Activated CD4-positive, alpha-beta memory T cell treated with anti-CD3 and anti-CD28 coated beads for 36 hours (primary cell): ENCODE measurements around the gene STX1B. TPM values are rescaled to one million over a fixed set of nuclear protein-coding genes. Genes with fewer than 3 reads are reported as not detected.
A peak's percentile ranks its signal among the peaks of the same experiment; 100 is the strongest.

Source experiments
- CTCF ChIA-PET: fragments of 350-600 bp; sonication (Branson Sonifier 250); formaldehyde crosslinking; loops from one replicate; lab custom pipeline; 2021; ENCODE audit warnings: antibody characterized with exemption, inconsistent platforms; lab: Charles Lee
- POLR2A ChIA-PET: fragments of 350-600 bp; sonication (Branson Sonifier 250); formaldehyde crosslinking; loops from one replicate; lab custom pipeline; 2021; ENCODE audit warnings: antibody characterized with exemption; lab: Charles Lee
- DNase-seq: peaks from one replicate; pipeline ENCODE4 v3.0.0-alpha.2; 2020
- H3K27ac Mint-ChIP-seq: one replicate; pipeline ENCODE4 v1.8.0; 2021; ENCODE audit warnings: mixed read lengths
- H3K27me3 Mint-ChIP-seq: one replicate; pipeline ENCODE4 v1.8.0; 2021; ENCODE audit warnings: mixed read lengths
- H3K36me3 Mint-ChIP-seq: one replicate; pipeline ENCODE4 v1.8.0; 2021; ENCODE audit warnings: mixed read lengths
- H3K4me1 Mint-ChIP-seq: one replicate; pipeline ENCODE4 v1.8.0; 2021; ENCODE audit warnings: low read depth, mixed read lengths
- H3K4me3 Mint-ChIP-seq: one replicate; pipeline ENCODE4 v1.8.0; 2021; ENCODE audit warnings: mild to moderate bottlenecking, mixed read lengths
- H3K9me3 Mint-ChIP-seq: one replicate; pipeline ENCODE4 v1.8.0; 2021; ENCODE audit warnings: mixed read lengths
- intact Hi-C: fragments of 100-400 bp; cut with micrococcal nuclease; formaldehyde crosslinking; loops from one replicate; pipeline ENCODE4 v1.15.1; 2023
- total RNA-seq, 2 experiments: library from RNA; stranded (reverse); gene quantifications; one replicate each; pipeline ENCODE4 v1.2.3, GENCODE V29; 2021

The STX1B gene
- total RNA-seq, 2 experiments from 2014 or later: 0.92 to 1.0 TPM

- Mint-ChIP-seq H3K27ac (no peak overlapping the region), H3K9me3 (no peaks in the 10 kb centered on the region), H3K4me1 (no peaks in the 10 kb centered on the region), H3K36me3 (peaks cover 11% of the 10 kb centered on the region), H3K27me3 (no peaks in the 10 kb centered on the region), H3K4me3 (no peak overlapping the region)
- intact Hi-C loops: loop anchor here (2.0 to 10.0 kb wide), 2 partner anchors 111 to 461 kb away; partner anchors contain the start of genes VKORC1 and ZNF843
- CTCF ChIA-PET: interaction anchor here (0.7 to 3.8 kb wide), 31 partner anchors 8 to 884 kb away, joined by 3 to 37 read pairs (median 5); partner anchors contain the start of genes KAT8, STX4, VKORC1 and ZNF646
- POLR2A ChIA-PET: no interaction called here
- no peak for DNase-seq
Observed at GRCh38 chr16:30983898-30984610, 26.4 kb downstream of the STX1B start.

- Mint-ChIP-seq H3K4me3 (no peak overlapping the region), H3K4me1 (no peaks in the 10 kb centered on the region), H3K9me3 (no peaks in the 10 kb centered on the region), H3K27ac (no peak overlapping the region), H3K36me3 (peaks cover 16% of the 10 kb centered on the region), H3K27me3 (no peaks in the 10 kb centered on the region)
- intact Hi-C loops: loop anchor here (10.0 kb wide), 1 partner anchor 461 kb away; the partner anchor contains the start of gene ZNF843
- CTCF ChIA-PET: interaction anchor here (0.6 to 3.8 kb wide), 13 partner anchors 11 to 885 kb away, joined by 3 to 37 read pairs (median 3); partner anchors contain the start of genes VKORC1 and ZNF843
- POLR2A ChIA-PET: no interaction called here
- DNase-seq: no peak
Observed at GRCh38 chr16:30983289-30983889, 27.0 kb downstream of the STX1B start.

GRCh38 chr16:30982548-30983288, 27.7 kb downstream of the STX1B start:
- Mint-ChIP-seq H3K4me1 (no peaks in the 10 kb centered on the region), H3K4me3 (no peak overlapping the region), H3K27ac (no peak overlapping the region), H3K27me3 (no peaks in the 10 kb centered on the region), H3K36me3 (peaks cover 16% of the 10 kb centered on the region), H3K9me3 (no peaks in the 10 kb centered on the region)
- POLR2A ChIA-PET: no interaction called here
- intact Hi-C loops: loop anchor here (10.0 kb wide), 1 partner anchor 462 kb away; the partner anchor contains the start of gene ZNF843
- CTCF ChIA-PET: interaction anchor here (0.6 to 3.8 kb wide), 10 partner anchors 11 to 885 kb away, joined by 3 to 26 read pairs (median 3); partner anchors contain the start of genes VKORC1 and ZNF843
- DNase-seq: no peak

- H3K27me3 Mint-ChIP-seq: no peaks in the 10 kb centered on the region
- peaks cover 27% of the 10 kb centered on the region for H3K36me3 Mint-ChIP-seq
- intact Hi-C loops: loop anchor here (10.0 kb wide), 1 partner anchor 464 kb away; the partner anchor contains the start of gene ZNF843
- H3K27ac Mint-ChIP-seq: no peak overlapping the region
- no peak for DNase-seq
- no peaks in the 10 kb centered on the region for H3K4me1 Mint-ChIP-seq
- POLR2A ChIA-PET: no interaction called here
- no peak overlapping the region for H3K4me3 Mint-ChIP-seq
- CTCF ChIA-PET: no interaction called here
- no peaks in the 10 kb centered on the region for H3K9me3 Mint-ChIP-seq
Observed at GRCh38 chr16:30980959-30981358, 29.5 kb downstream of the STX1B start.

- no peak for DNase-seq
- ChIA-PET POLR2A (no interaction called here), CTCF (no interaction called here)
- Mint-ChIP-seq H3K4me3 (no peak overlapping the region), H3K27me3 (no peaks in the 10 kb centered on the region), H3K27ac (no peak overlapping the region), H3K36me3 (peaks cover 27% of the 10 kb centered on the region), H3K9me3 (no peaks in the 10 kb centered on the region), H3K4me1 (no peaks in the 10 kb centered on the region)
- intact Hi-C loops: loop anchor here (10.0 kb wide), 1 partner anchor 464 kb away; the partner anchor contains the start of gene ZNF843
Observed at GRCh38 chr16:30980434-30980833, 30.0 kb downstream of the STX1B start.

- no peak for DNase-seq
- H3K4me1 Mint-ChIP-seq: no peaks in the 10 kb centered on the region
- no peak overlapping the region for H3K27ac Mint-ChIP-seq
- H3K36me3 Mint-ChIP-seq: peaks cover 27% of the 10 kb centered on the region
- CTCF ChIA-PET: no interaction called here
- no peaks in the 10 kb centered on the region for H3K27me3 Mint-ChIP-seq
- intact Hi-C loops: loop anchor here (10.0 kb wide), 1 partner anchor 465 kb away; the partner anchor contains the start of gene ZNF843
- no peak overlapping the region for H3K4me3 Mint-ChIP-seq
- POLR2A ChIA-PET: no interaction called here
- no peaks in the 10 kb centered on the region for H3K9me3 Mint-ChIP-seq
Observed at GRCh38 chr16:30980023-30980371, 30.4 kb downstream of the STX1B start.

GRCh38 chr16:30979170-30980022, 31.0 kb downstream of the STX1B start:
- intact Hi-C loops: loop anchor here (10.0 kb wide), 1 partner anchor 465 kb away; the partner anchor contains the start of gene ZNF843
- Mint-ChIP-seq H3K4me3 (no peak overlapping the region), H3K27me3 (no peaks in the 10 kb centered on the region), H3K9me3 (no peaks in the 10 kb centered on the region), H3K4me1 (no peaks in the 10 kb centered on the region), H3K27ac (no peak overlapping the region), H3K36me3 (peaks cover 30% of the 10 kb centered on the region)
- ChIA-PET POLR2A (no interaction called here), CTCF (no interaction called here)
- no peak for DNase-seq

- Mint-ChIP-seq H3K27me3 (no peaks in the 10 kb centered on the region), H3K27ac (no peak overlapping the region), H3K36me3 (peaks cover 44% of the 10 kb centered on the region), H3K4me1 (no peaks in the 10 kb centered on the region), H3K9me3 (no peaks in the 10 kb centered on the region), H3K4me3 (no peak overlapping the region)
- peak; percentile 36 for DNase-seq
- intact Hi-C loops: no loop called here
- ChIA-PET POLR2A (no interaction called here), CTCF (no interaction called here)
Observed at GRCh38 chr16:30977502-30977901, 32.9 kb downstream of the STX1B start.

GRCh38 chr16:30976486-30976885, 34.0 kb downstream of the STX1B start:
- intact Hi-C loops: no loop called here
- Mint-ChIP-seq H3K27me3 (no peaks in the 10 kb centered on the region), H3K4me1 (no peaks in the 10 kb centered on the region), H3K27ac (no peak overlapping the region), H3K9me3 (no peaks in the 10 kb centered on the region), H3K36me3 (peaks cover 51% of the 10 kb centered on the region), H3K4me3 (no peak overlapping the region)
- CTCF ChIA-PET: interaction anchor here (2.1 kb wide), 1 partner anchor 9 kb away, joined by 5 read pairs; the partner anchor contains the start of gene HSD3B7
- no peak for DNase-seq
- POLR2A ChIA-PET: no interaction called here

GRCh38 chr16:30974348-30974747, 36.1 kb downstream of the STX1B start:
- ChIA-PET POLR2A (no interaction called here), CTCF (no interaction called here)
- H3K27ac Mint-ChIP-seq: no peak overlapping the region
- intact Hi-C loops: no loop called here
- DNase-seq: no peak
- no peaks in the 10 kb centered on the region for H3K4me1 Mint-ChIP-seq
- no peak overlapping the region for H3K4me3 Mint-ChIP-seq
- peaks cover 54% of the 10 kb centered on the region for H3K36me3 Mint-ChIP-seq
- no peaks in the 10 kb centered on the region for H3K27me3 Mint-ChIP-seq
- no peaks in the 10 kb centered on the region for H3K9me3 Mint-ChIP-seq

GRCh38 chr16:30972872-30973271, 37.6 kb downstream of the STX1B start:
- intact Hi-C loops: no loop called here
- Mint-ChIP-seq H3K4me1 (no peaks in the 10 kb centered on the region), H3K27ac (no peak overlapping the region), H3K9me3 (no peaks in the 10 kb centered on the region), H3K36me3 (peaks cover 56% of the 10 kb centered on the region), H3K27me3 (no peaks in the 10 kb centered on the region), H3K4me3 (no peak overlapping the region)
- DNase-seq: no peak
- ChIA-PET POLR2A (no interaction called here), CTCF (interaction anchor here (1.1 kb wide), 1 partner anchor 12 kb away, joined by 6 read pairs; the partner anchor contains the start of gene HSD3B7)
